ENCODE data around the gene PPARGC1A.
A peak's percentile ranks its signal among the peaks of the same experiment; 100 is the strongest.

Gene PPARGC1A

DNA sequence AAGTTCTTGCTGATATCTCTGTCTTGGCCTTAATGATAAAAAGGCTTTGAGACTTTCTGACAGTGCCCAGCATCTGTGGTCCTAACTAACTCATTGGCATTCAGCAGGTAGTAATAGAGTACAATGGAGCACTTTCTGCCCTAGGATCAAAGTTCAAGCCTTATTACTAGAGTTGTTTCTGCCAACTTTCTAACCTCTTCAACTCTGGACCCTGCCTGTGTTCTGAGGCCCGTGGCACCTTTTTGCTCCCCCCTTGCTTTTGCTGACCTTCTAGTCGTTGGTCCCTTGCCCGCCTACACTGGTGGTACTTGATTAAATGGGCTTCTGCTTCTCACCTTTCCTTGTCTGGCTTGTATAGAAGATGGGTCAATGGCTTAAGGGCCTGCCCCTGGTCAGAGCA is 126.3 kb downstream of the PPARGC1A start:
- H3K27ac ChIP-seq (ENCODE audit: low read depth, low read length) = no peak overlapping the region
- H3K27me3 ChIP-seq (ENCODE audit: control insufficient read depth in 1 of 2, insufficient read depth in 2 of 2, low read length in 2 of 2) = no peaks in the 10 kb centered on the region
- H3K4me3 ChIP-seq (ENCODE audit: low read depth in 1 of 2, low read length in 2 of 2) = peak overlapping the region; percentile 53 to 56
- H3K36me3 ChIP-seq (ENCODE audit: control insufficient read depth in 1 of 2, insufficient read depth in 2 of 2, low read length in 2 of 2) = no peaks in the 10 kb centered on the region
- H3K9ac ChIP-seq (ENCODE audit: low read depth in 1 of 2, low read length in 2 of 2) = no peak overlapping the region
- no peaks in the 10 kb centered on the region for H3K9me3 ChIP-seq (ENCODE audit: control insufficient read depth in 1 of 2, low read length in 2 of 2)
- H3K4me1 ChIP-seq (ENCODE audit: control insufficient read depth in 1 of 2, insufficient read depth in 2 of 2, low read length in 2 of 2) = peaks cover 20 to 33% of the 10 kb centered on the region in 2 donors

DNA sequence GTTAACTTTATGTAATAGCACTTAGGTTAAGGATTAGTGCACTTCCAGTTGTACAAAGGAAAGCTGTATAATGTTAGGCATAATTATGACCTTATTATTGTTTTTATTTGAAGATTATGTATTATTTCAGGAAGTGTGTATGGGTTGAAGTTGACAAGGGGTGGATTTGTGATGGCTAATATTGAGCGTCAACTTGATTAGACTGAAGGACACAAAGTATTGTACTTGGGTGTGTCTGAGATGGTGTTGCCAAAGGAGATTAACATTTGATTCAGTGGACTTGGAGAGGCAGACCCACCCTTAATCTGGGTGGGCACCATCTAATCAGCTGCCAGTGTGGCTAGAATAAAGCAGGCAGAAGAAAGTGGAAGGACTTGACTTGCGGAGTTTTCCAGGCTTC is 127.3 kb downstream of the PPARGC1A start:
- Histone ChIP-seq H3K4me1 (ENCODE audit: control insufficient read depth in 1 of 2, insufficient read depth in 2 of 2, low read length in 2 of 2) (peaks cover 16 to 25% of the 10 kb centered on the region in 2 donors), H3K4me3 (ENCODE audit: low read depth in 1 of 2, low read length in 2 of 2) (peak overlapping the region; percentile 25 to 50), H3K9ac (ENCODE audit: low read depth in 1 of 2, low read length in 2 of 2) (no peak overlapping the region), H3K9me3 (ENCODE audit: control insufficient read depth in 1 of 2, low read length in 2 of 2) (no peaks in the 10 kb centered on the region), H3K27me3 (ENCODE audit: control insufficient read depth in 1 of 2, insufficient read depth in 2 of 2, low read length in 2 of 2) (no peaks in the 10 kb centered on the region), H3K27ac (ENCODE audit: low read depth, low read length) (no peak overlapping the region), H3K36me3 (ENCODE audit: control insufficient read depth in 1 of 2, insufficient read depth in 2 of 2, low read length in 2 of 2) (no peaks in the 10 kb centered on the region)

DNA sequence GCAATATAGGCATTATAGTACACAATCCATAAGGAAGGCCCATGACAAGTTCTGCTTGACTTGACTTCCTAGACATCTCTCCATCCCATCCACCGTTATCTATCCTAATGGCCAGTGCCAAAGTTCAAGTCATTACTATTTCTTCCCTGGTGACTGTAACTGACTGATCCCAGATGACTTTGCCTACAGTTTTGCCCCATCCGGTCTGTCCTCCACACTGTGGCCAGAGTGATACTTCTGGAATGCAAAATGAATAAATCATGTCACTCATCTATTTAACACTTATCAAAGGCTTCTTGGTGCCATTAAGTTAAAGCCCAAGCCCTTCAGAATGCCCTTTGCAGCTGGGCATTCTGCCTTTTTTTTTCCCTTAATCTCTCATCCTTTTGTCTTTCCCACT is 130.8 kb downstream of the PPARGC1A start:
- H3K9ac ChIP-seq (ENCODE audit: low read depth in 1 of 2, low read length in 2 of 2) = no peak overlapping the region
- no peaks in the 10 kb centered on the region for H3K27me3 ChIP-seq (ENCODE audit: control insufficient read depth in 1 of 2, insufficient read depth in 2 of 2, low read length in 2 of 2)
- H3K4me3 ChIP-seq (ENCODE audit: low read depth in 1 of 2, low read length in 2 of 2) = no peak overlapping the region
- H3K9me3 ChIP-seq (ENCODE audit: control insufficient read depth in 1 of 2, low read length in 2 of 2) = no peaks in the 10 kb centered on the region
- peaks cover 5 to 9% of the 10 kb centered on the region in 2 donors for H3K4me1 ChIP-seq (ENCODE audit: control insufficient read depth in 1 of 2, insufficient read depth in 2 of 2, low read length in 2 of 2)
- H3K27ac ChIP-seq (ENCODE audit: low read depth, low read length) = no peak overlapping the region
- no peaks in the 10 kb centered on the region for H3K36me3 ChIP-seq (ENCODE audit: control insufficient read depth in 1 of 2, insufficient read depth in 2 of 2, low read length in 2 of 2)

DNA sequence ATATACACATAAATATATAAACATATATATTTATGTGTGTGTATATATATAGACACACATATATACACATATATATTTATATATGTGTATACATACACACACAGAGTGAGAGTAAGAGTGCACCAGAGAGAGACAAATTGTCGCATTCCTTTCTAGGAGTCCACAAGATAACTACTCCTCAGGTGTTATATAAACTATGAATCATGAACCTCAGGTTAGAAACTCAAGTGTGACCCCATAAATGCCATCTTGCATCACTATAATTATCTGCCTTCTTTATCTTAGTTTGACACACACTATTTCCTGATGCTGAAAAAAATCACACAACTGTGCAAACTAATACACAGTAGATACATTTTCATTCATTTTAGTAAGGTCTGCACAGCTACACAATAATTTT is 135.2 kb downstream of the PPARGC1A start:
- Histone ChIP-seq H3K9ac (ENCODE audit: low read depth in 1 of 2, low read length in 2 of 2) (no peak overlapping the region), H3K4me1 (ENCODE audit: control insufficient read depth in 1 of 2, insufficient read depth in 2 of 2, low read length in 2 of 2) (no peaks in the 10 kb centered on the region), H3K36me3 (ENCODE audit: control insufficient read depth in 1 of 2, insufficient read depth in 2 of 2, low read length in 2 of 2) (no peaks in the 10 kb centered on the region), H3K27ac (ENCODE audit: low read depth, low read length) (no peak overlapping the region), H3K27me3 (ENCODE audit: control insufficient read depth in 1 of 2, insufficient read depth in 2 of 2, low read length in 2 of 2) (no peaks in the 10 kb centered on the region), H3K4me3 (ENCODE audit: low read depth in 1 of 2, low read length in 2 of 2) (no peak overlapping the region), H3K9me3 (ENCODE audit: control insufficient read depth in 1 of 2, low read length in 2 of 2) (no peaks in the 10 kb centered on the region)

DNA sequence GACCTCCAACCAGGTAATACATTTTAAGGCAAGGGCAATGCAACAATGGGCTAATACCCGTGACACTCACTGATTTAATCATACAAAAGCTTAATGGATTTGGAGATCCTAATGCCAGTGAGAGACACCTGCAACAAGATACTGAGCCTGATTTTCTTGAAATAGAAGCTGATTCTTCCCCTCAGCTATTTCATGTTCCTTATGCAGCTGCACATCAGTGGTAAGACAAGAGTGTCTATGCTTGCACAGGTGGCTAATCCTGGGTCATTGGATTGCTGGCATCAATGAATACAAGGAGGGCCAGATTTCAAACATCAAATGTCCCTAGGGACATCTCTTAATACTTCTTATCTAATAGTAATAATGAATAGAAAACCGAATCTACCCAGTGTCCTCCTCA is 139.7 kb downstream of the PPARGC1A start:
- Histone ChIP-seq H3K4me3 (ENCODE audit: low read depth in 1 of 2, low read length in 2 of 2) (no peak overlapping the region), H3K27me3 (ENCODE audit: control insufficient read depth in 1 of 2, insufficient read depth in 2 of 2, low read length in 2 of 2) (no peaks in the 10 kb centered on the region), H3K9me3 (ENCODE audit: control insufficient read depth in 1 of 2, low read length in 2 of 2) (peaks cover 0 to under 1% of the 10 kb centered on the region in 2 donors), H3K27ac (ENCODE audit: low read depth, low read length) (no peak overlapping the region), H3K9ac (ENCODE audit: low read depth in 1 of 2, low read length in 2 of 2) (no peak overlapping the region), H3K36me3 (ENCODE audit: control insufficient read depth in 1 of 2, insufficient read depth in 2 of 2, low read length in 2 of 2) (no peaks in the 10 kb centered on the region), H3K4me1 (ENCODE audit: control insufficient read depth in 1 of 2, insufficient read depth in 2 of 2, low read length in 2 of 2) (peaks cover 11 to 22% of the 10 kb centered on the region in 2 donors)

DNA sequence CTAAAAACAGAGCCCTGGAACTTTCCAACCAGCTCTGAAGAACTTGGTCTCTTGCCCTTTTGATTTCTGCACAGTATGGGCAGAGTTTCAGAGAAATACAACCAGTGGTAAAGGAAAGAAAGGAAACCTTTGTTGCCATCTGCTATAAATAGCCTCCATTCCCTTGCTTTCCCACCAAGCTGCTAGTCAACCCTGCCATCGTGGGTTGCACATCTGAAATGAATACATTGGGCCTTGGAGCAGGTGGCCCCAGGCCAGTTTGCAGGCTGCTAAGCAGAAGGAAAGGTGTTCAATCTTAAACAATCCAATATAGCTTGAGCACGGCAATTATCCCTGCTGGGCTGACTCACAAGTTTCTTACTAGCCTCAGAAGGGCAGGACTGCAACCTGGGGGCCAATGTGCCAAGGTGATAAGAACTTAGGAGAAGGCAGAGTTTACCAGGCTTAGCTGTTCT is 142.5 kb downstream of the PPARGC1A start:
- Histone ChIP-seq H3K4me3 (ENCODE audit: low read depth in 1 of 2, low read length in 2 of 2) (no peak overlapping the region), H3K9me3 (ENCODE audit: control insufficient read depth in 1 of 2, low read length in 2 of 2) (peaks cover 2 to 9% of the 10 kb centered on the region in 2 donors), H3K9ac (ENCODE audit: low read depth in 1 of 2, low read length in 2 of 2) (no peak overlapping the region), H3K27ac (ENCODE audit: low read depth, low read length) (no peak overlapping the region), H3K27me3 (ENCODE audit: control insufficient read depth in 1 of 2, insufficient read depth in 2 of 2, low read length in 2 of 2) (no peaks in the 10 kb centered on the region), H3K4me1 (ENCODE audit: control insufficient read depth in 1 of 2, insufficient read depth in 2 of 2, low read length in 2 of 2) (peaks cover 11 to 23% of the 10 kb centered on the region in 2 donors), H3K36me3 (ENCODE audit: control insufficient read depth in 1 of 2, insufficient read depth in 2 of 2, low read length in 2 of 2) (no peaks in the 10 kb centered on the region)

DNA sequence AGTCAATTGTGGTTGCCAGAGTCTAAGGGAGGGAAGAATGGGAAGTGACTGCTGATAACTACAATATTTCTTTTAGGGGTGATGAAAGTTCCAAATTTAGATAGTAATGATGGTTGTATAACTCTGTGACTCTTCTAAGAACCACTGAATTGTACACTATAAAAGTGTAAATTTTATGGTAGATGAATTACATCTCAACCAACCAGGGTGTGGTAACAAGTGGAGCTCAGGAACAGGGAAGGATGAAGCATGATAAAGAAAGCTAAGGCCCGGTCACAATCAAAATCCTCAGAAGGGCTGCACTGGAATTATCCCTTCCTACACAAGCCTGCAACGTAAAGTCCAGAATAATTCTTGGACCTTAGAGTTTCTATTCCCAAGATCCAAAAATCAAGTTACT is 143.2 kb downstream of the PPARGC1A start:
- H3K27ac ChIP-seq (ENCODE audit: low read depth, low read length) = no peak overlapping the region
- H3K4me3 ChIP-seq (ENCODE audit: low read depth in 1 of 2, low read length in 2 of 2) = no peak overlapping the region
- H3K4me1 ChIP-seq (ENCODE audit: control insufficient read depth in 1 of 2, insufficient read depth in 2 of 2, low read length in 2 of 2) = peaks cover 16 to 30% of the 10 kb centered on the region in 2 donors
- peaks cover 2 to 9% of the 10 kb centered on the region in 2 donors for H3K9me3 ChIP-seq (ENCODE audit: control insufficient read depth in 1 of 2, low read length in 2 of 2)
- H3K27me3 ChIP-seq (ENCODE audit: control insufficient read depth in 1 of 2, insufficient read depth in 2 of 2, low read length in 2 of 2) = no peaks in the 10 kb centered on the region
- H3K9ac ChIP-seq (ENCODE audit: low read depth in 1 of 2, low read length in 2 of 2) = no peak overlapping the region
- no peaks in the 10 kb centered on the region for H3K36me3 ChIP-seq (ENCODE audit: control insufficient read depth in 1 of 2, insufficient read depth in 2 of 2, low read length in 2 of 2)

DNA sequence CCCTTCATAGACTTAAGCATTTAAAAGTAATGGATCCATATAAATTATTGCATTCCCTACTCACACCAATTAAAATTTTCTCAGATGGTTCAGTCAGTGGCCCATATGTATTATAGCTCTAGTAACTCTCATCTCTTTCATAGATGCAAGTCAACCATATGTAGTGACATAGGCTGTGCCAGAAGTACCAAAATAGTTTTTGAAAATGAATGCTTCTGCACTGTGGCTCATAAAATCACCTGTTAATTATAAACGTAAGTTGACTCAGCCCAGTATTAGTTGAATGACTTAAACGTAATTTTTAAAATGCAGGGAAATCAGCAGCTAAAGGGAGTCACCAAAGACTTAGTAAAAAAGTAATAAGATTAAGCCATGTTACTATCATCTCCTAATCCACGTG is 143.8 kb downstream of the PPARGC1A start:
- no peaks in the 10 kb centered on the region for H3K36me3 ChIP-seq (ENCODE audit: control insufficient read depth in 1 of 2, insufficient read depth in 2 of 2, low read length in 2 of 2)
- peaks cover 22 to 36% of the 10 kb centered on the region in 2 donors for H3K4me1 ChIP-seq (ENCODE audit: control insufficient read depth in 1 of 2, insufficient read depth in 2 of 2, low read length in 2 of 2)
- no peak overlapping the region for H3K4me3 ChIP-seq (ENCODE audit: low read depth in 1 of 2, low read length in 2 of 2)
- H3K9me3 ChIP-seq (ENCODE audit: control insufficient read depth in 1 of 2, low read length in 2 of 2) = peaks cover 2 to 9% of the 10 kb centered on the region in 2 donors
- H3K27me3 ChIP-seq (ENCODE audit: control insufficient read depth in 1 of 2, insufficient read depth in 2 of 2, low read length in 2 of 2) = no peaks in the 10 kb centered on the region
- no peak overlapping the region for H3K27ac ChIP-seq (ENCODE audit: low read depth, low read length)
- H3K9ac ChIP-seq (ENCODE audit: low read depth in 1 of 2, low read length in 2 of 2) = no peak overlapping the region

DNA sequence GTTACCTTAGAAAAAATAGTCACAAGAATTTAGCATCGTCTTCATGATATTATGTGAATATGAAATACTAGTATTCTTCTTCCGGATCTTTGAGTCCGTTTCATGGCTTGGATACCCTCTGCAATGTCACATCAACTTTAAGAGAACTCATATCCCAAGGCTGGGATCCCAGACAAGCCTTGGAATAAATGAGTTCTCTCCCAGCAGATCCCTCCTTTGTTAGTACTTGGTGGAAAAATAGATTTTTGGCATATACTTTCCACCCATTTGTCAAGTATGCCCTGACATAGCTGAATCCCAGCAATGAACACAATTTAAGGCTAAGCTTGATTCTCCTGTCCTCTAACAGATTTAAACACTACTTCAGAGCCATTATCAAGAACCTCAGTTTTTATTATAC is 144.5 kb downstream of the PPARGC1A start:
- Histone ChIP-seq H3K4me1 (ENCODE audit: control insufficient read depth in 1 of 2, insufficient read depth in 2 of 2, low read length in 2 of 2) (peaks cover 27 to 43% of the 10 kb centered on the region in 2 donors), H3K36me3 (ENCODE audit: control insufficient read depth in 1 of 2, insufficient read depth in 2 of 2, low read length in 2 of 2) (no peaks in the 10 kb centered on the region), H3K27ac (ENCODE audit: low read depth, low read length) (no peak overlapping the region), H3K9me3 (ENCODE audit: control insufficient read depth in 1 of 2, low read length in 2 of 2) (peaks cover 2 to 9% of the 10 kb centered on the region in 2 donors), H3K9ac (ENCODE audit: low read depth in 1 of 2, low read length in 2 of 2) (no peak overlapping the region), H3K4me3 (ENCODE audit: low read depth in 1 of 2, low read length in 2 of 2) (no peak overlapping the region), H3K27me3 (ENCODE audit: control insufficient read depth in 1 of 2, insufficient read depth in 2 of 2, low read length in 2 of 2) (no peaks in the 10 kb centered on the region)
